Ramos (cell line): Measurements from ENCODE around the gene MED27.

ENCODE experiments used
- in situ Hi-C: fragments of 300-500 bp; cut with MboI; formaldehyde crosslinking; loops from one replicate; pipeline ENCODE4 v1.14.3; 2022; ENCODE audit warnings: low sequenced_read_pairs; ENCODE audit not compliant: unreplicated experiment

The MED27 gene

DNA sequence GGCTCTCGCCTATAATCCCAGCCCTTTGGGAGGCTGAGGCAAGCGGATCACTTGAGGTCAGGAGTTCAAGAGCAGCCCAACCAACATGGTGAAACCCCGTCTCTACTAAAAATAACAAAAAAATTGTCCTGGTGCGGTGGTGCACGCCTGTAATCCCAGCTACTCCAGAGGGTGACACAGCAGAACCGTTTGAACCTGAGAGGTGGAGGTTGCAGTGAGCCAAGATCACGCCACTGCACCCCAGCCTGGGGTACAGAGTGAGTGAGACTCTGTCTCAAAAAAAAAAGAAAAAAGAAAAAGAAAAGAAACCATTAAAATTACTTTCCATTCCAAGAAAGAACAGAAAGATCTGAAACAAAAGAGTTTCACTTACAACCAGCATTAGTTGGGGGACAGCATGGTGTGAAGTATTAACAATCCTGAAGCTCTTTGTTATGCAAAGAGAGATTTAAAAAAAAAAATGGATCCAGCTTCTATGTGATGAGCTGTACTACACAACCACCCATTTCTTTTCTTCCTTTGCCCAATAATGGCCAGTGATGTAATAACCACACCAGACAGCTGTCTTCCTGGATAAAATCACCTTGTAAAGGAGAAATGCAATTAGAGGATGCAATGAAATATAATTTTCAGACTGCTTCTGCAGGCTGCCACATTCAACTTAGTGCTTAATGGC lies 76.9 kb downstream of the MED27 start:
- in situ Hi-C loops, result no loop called here

DNA sequence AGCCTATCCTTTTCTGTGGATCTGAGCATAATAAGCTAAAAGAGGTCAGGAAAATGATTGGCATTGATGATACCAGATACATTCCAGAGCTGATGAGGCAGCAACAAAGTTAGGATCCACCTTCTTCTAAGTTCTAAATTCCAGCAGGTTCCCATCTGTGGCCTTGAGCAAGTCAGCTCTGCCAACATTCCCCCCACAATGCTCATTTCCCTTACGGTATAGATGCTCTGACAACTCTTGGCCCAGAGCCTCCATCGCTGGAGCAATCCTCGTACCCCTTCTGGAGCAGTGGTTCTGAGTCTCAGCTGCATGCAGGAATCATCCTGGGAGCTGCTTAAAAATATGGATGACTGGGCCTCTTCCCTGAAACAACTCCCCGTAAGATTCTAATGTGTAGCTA lies 78.1 kb downstream of the MED27 start:
- in situ Hi-C loops, result no loop called here

DNA sequence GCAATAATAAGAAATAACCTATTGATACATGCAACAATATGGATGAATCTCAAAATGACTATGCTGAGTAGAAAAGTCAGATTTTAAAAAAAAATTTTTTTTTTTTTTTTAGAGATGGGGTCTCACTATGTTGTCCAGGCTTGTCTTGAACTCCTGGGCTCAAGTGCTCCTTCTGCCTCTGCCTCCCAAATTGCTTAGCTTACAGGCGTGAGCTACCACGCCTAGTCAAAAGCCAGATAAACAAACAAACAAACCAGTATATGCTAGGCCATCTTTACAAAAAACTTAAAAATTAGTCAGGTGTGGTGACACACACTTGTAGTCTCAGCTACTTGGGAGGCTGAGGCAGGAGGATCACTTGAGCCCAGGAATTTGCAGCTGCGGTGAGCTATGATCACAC lies 79.0 kb downstream of the MED27 start:
- in situ Hi-C loops, result no loop called here

DNA sequence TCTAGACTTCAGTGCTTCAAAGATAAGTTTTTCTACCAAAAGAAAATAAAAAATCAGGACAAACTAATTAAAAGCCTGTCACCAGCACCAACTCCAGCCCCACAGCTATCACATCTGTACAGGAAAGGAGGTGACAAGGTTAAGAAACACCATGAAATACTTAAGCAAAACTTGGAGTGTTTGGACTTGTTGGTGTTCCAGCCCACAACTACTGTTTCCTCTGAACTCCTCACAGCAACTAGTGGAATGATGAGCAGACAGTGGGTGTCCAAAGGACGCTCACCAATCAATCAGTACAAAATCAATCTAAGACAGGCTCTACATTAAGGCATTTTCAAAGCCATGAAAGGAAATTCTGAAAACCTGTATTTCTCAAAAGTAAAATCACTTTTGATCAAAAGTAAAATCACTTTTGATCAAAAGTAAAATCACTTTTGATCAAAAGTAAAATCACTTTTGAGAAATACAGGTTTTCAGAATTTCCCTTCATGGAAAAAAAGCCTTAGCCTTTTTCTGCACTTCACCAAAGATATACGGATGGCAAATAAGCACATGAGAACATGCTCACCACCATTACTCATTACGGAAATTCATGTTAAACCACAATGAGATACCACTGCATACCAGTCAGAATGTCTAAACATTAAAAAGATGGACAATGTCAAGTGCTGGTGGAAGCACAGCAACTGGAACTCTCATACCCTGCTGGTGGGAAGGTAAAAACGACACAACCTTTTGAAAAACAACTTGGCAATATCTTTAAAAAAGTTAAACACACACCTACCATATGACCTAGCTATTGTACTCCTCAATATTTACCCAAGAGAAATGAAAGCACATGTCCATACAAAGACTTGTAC lies 79.7 kb downstream of the MED27 start:
- in situ Hi-C loops, result no loop called here

DNA sequence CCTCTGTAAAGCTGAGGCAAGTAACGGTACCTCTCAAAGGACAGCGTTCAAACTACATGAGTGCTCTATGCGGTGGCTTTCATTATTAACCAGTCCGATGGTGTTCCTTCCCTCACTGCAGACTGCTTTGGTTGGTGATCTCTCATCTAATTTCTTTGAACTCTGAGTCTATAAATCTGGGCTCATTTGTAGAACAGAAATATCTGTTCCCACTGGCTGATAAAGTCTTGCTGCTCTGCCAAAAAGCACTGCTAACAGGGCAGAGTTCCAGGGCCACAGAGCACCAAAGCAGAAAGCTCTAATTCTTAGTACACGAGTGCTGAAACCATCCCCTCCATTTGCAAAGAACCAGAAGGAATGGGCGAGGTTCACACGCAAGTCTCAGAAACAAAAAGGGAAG lies 81.9 kb downstream of the MED27 start:
- in situ Hi-C loops, result no loop called here

DNA sequence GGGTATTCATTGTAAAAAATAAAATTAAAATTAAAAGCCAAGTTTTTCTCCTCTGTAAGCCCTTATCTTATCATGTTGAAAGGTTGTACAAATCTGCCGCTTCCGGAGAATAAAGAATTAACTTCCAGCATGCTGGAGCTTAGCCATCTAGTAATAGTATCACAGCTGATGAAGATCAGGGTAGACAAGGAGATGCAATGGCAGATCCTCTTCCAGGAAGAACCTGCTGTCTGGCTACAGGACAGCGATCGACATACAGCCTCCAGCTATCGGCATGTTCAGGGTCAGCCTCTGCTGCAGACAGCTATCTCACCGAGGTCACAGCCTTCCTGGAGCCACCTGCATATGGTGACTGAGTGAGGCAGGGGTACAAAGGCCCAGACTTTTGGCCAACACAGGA lies 82.6 kb downstream of the MED27 start:
- in situ Hi-C loops, result no loop called here

DNA sequence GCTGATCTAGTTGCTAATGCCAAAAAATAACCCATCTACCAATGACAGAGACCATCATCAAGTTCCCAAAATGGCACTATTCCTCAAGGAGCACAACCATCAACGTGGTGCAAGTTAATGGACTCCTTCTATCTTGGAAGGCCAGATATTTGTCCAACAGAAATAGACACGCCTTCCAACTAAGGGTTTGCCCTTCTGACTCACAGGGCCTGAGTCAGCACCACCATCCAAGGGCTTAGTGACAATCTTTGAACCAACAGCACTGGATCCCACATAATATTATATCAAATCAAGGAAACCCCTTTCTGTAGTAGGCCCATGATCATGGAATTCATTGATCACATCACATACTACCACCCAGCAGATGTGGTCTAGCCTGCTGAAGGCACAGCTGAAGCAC lies 84.3 kb downstream of the MED27 start:
- in situ Hi-C loops, result no loop called here

DNA sequence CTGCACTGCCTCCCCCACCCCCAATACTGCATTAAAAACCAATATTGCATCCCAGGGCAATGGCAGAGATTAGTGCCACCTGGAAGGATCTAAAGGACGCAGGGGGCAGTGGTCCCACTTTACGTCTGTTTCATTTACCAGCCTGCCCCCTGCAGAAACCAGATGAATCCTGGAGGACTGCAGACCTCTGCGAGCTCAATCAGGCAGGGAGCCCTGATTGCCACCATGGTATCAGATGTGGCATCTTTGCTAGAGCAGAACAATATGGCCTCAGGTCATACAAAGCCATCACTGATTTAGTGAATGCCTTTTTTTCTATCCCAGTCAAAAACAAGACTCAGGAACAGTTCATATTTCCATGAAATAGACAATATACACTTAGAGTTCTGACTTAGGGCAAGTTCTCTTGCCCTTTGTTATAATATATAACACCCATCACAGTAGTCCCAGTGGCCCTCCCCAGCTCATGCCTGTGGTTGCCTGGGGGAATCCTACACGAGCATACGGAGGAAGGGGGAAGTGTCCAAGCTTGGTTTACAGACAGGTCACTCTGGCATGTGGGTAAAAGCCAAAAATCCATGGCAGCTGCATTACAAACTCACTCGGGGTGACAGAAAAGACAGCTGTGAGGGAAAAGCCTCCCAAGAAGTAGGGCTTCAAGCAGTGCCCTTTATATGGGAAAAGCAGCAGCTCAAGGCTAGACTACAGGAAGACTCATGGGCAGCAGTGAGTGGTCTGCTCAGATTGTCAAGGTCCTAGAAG lies 85.1 kb downstream of the MED27 start:
- in situ Hi-C loops, result no loop called here

DNA sequence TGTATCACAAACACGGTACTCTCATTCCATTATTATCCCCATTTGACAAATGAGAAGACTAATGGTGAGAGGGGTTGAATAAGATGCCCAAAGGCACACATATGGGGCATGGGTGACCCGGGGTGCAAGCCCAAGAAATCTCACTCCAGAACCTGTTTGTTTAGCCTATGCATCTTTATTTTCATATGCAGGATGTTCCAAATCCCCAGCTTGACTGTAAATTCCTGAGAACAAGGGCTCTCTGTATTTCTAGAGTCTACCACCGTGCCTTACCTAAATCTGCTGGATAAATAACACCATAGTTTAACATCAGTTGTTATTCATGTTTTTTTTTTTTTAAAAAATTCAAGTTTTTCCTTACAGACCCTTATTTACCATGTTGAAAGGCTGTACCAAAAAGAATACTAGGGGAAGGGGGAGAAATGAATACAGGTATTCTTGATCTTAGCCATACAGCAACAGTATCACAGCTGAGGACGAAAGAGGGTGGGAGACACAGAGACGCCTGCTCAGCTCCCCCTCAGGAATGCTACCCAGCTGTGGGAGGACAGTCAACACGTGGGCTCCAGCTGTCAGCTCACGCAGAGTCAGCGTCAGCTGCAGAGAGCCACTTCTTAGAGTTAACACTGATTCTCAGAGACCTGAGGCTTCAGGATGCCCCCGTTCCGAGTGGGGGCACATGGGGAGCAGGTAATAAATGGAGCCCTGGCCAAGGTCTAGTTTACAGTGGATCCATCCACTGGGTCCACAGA lies 86.6 kb downstream of the MED27 start:
- in situ Hi-C loops, result no loop called here

DNA sequence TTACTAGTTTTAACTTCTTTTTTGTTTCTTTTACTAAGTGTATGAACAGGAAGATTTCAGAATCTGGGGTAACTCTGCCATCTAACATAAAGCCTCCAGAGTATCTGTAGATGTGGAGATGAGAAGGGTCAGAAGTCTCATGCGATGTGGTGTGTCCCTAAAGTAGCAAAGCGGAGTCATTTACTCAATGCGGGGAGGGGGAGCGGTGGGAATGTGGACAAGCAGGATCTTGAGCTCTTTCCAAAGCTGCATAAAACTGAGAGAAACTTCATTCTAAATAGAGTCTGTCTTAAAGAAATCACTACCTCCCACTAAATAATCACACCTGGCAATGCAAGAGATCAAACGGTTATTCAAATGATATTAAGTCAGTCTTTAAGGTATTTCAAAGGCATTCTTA lies 92.4 kb downstream of the MED27 start:
- in situ Hi-C loops, result no loop called here

DNA sequence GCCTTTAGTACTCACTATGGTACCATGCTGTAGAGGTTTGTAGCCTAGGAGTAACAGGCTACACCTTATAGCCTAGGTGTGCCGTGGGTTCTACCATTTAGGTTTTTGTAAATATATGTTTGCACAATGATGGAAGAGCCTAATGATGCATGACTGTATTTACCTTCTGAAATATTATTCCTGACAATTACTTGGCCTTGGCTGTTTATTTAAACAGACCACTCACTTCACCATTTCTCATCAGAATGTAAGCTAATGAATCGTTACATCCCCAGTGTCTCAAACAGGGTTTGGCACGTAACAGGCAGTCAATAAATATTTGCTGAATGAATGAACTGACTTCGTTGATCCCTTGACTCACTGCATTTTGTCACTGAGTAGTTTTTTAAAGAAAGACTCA lies 93.1 kb downstream of the MED27 start:
- in situ Hi-C loops, result no loop called here

DNA sequence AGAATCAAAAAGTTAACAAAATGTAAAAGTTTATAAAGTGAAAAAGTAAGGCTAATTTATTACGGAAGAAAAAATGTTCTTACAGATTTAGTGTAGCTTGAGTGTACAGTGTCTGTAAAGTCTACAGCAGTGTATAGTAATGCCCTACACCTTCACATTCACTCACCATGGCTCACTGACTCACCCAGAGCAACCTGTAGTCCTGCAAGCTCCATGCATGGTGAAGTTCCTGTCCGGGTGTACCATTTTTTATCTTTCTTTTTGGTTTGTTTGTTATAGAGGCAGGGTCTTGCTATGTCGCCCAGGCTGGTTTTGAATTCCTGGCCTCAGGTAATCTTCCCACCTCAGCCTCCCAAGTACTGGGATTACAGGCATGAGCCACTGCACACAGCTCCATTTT lies 93.6 kb downstream of the MED27 start:
- in situ Hi-C loops, result no loop called here

DNA sequence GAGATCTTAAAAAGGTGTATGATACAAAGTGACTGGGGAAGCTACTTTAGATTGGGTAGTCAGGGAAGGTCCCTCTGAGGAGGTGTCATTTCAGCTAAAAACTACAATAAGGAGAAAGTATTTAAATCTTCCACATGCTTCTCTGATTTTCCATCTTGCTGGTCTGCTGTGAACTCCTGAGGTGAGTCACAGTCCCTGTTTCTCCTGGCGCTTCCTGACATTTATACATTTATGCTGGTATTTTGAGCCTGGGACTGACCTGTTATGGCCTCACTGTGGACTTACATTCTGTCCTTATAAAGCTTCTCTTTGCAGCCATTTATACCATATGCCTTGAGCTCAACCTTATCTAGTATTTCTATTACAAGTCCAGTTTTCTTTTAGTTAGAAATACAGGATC lies 95.1 kb downstream of the MED27 start:
- in situ Hi-C loops, result no loop called here

DNA sequence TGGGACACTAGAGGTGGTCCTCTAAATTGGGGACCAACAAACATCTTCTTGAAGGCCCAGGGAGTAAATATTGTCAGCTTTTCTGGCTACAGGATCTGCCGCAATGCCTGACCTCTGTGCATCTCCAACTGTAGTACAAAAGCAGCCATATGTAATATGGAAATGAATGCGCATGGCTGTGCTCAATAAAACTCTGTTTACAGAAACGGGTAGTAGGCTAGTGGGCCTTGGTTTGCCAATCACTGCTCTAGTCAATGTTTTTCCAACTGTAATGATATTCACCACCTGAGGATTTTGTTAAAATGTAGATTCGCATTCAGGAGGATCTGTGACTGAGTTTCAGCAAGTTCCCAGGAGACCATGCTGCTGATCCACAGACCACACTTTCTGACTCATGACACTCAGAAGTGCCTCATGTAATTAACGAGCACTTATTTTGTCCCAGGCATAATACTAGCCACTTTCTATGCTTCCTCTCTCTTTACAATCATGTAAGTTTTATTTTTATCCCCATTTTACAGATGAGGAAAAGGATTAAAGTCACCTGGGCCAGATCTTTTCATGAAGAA lies 96.9 kb downstream of the MED27 start:
- in situ Hi-C loops, result no loop called here

DNA sequence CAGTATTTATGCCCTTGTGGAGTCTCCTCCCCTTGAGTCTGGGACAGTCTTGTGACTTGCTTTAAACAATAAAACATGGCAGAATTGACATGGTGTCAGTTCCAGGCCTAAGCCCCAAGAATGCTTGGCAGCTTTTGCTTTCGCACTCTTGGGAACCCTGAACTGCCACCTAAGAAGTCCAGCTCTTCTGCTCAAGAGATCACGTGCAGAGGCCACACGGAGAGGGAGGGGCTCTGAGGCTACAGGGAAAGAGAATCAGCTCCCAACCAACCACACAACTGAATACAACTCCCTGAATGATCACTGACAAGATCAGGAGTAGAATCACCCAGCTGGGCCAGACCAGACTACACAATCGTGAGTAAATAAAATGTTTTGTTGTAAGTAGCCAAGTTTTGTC lies 97.6 kb downstream of the MED27 start:
- in situ Hi-C loops, result no loop called here

DNA sequence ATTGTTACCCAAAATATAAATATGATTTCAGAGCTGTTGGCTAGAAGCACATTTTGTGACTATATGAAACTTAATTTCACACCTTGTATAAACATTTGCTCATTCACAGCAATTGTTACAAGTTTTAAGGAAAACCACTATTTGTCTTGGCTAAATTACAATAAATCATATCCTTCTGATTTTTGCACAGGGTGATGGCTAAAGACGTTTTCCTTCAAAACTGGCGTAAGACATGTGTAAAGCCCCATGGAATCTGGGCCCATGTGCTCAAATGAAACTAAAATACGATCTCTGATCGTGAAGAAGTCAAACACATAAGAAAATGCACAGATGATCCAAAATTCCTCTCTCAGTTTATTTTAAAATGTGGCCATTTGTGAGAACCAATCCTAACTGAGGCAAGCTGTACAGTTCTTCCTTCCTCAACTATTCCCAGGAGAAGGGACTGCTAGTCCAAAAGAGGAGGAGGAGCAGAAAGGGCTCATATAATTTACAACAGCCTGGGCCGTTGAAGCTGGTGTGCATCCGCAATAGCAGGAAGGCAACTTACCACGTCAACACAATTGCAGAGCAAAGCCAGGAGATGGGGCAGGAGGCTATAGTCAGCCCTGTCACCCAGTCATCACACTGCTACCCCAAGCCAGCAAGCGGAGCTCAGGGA lies 98.4 kb downstream of the MED27 start:
- in situ Hi-C loops, result no loop called here

DNA sequence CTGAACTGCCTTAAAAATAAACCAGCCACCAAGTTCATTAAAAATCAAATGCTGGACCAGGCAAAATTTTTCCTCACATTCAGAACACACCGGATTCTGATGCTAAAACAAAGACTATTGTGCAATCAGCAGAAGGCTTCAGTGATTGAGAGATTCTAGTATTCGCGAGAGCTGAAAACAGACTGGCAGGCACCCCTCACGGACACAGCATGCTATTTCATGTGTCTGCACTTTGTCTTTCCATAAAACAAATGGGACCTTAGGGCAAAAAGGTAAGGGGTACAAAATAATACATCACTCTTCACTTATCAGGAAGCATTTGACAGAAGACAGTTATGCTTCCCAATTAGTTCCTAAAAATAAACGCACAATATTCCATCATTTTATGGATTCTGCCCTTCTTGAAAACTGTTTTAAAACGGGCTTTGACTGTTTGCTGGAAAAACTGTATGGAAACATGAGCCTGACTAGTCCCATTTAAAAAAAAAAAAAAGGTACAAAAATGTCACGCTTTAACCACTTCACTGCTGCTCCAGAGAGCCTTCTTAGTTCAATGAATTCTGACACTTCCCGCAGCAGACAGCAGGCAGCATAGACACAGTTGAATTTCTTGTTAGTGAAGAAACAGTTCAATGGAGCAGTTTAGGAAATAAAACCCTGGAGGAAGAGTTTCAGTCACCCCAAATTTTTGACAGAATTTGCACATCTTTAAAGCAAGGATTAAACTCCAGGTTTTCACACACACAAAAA lies 99.2 kb downstream of the MED27 start:
- in situ Hi-C loops, result no loop called here

DNA sequence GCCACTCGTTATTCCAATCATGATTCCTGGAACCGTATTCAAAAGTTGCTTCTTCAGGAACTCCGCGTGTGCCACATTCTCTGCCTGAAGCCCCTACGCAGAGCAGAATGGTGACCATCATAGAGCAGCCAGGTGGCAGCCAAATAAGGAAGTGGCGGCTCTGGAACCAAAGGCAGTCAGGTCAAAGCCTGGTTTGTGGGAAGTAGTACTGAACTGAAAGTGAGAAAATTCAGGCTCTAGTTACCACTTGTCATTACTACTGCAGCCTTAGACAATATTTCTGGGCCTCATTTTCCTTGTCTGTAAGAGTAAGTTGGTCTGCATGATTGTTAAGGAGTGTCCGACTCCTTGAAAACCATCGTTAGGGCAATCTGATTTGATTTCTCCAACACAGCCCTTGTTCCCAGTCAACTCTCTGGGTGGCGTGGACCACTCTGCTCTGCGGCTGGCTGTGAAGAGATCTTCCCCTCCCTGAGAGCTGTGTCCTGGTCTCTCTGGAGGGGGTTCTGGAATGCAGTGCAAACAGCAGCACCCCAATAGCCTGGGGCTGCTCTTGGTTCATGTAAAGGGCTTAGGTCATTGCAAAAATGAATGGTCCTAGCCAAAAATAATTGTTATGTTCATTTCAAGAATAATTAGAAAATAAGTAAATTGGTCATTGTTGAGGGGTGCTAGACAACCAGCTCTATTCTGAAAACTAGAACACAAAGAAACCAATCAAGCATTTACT lies 102.4 kb downstream of the MED27 start:
- in situ Hi-C loops, result no loop called here
